PFSK-1 (cell line): ENCODE measurements around the gene C1QC.

Experiments used
- FOXP2 ChIP-seq: optimal IDR thresholded peaks from 2 replicates; pipeline ENCODE3; 2011; ENCODE audit warnings: borderline replicate concordance, control low read depth, inconsistent platforms; ENCODE audit not compliant: insufficient read depth; ENCODE audit errors: extremely low read length, extremely low read depth
- POLR2AphosphoS5 ChIP-seq: IDR thresholded peaks from 2 replicates; pipeline ENCODE4 v1.6.1; 2012; ENCODE audit warnings: low read depth, mild to moderate bottlenecking, control low read depth, low read length, moderate library complexity
- REST ChIP-seq, 2 experiments: IDR thresholded peaks; 2 replicates each; pipeline versions ENCODE4 v1.6.1 to v1.8.0; 2011 to 2012; ENCODE audit warnings: low read depth in 2 of 2, low read length in 2 of 2, control low read depth in 1 of 2, inconsistent platforms in 1 of 2, mild to moderate bottlenecking in 1 of 2, moderate library complexity in 1 of 2; ENCODE audit not compliant: insufficient read depth in 1 of 2
- SIN3A ChIP-seq: IDR thresholded peaks from 2 replicates; pipeline ENCODE4 v1.6.1; 2012; ENCODE audit warnings: mild to moderate bottlenecking, low read length, moderate library complexity, borderline replicate concordance; ENCODE audit not compliant: insufficient read depth
- TAF1 ChIP-seq: IDR thresholded peaks from 2 replicates; pipeline ENCODE4 v1.6.1; 2012; ENCODE audit warnings: low read length, control low read depth, borderline replicate concordance; ENCODE audit not compliant: insufficient read depth

- TF ChIP-seq TAF1: no peak
- TF ChIP-seq POLR2AphosphoS5: no peak
- TF ChIP-seq REST (IDR thresholded peaks at IDR 0.05; ENCODE audit: insufficient read depth in 1 of 2, low read depth in 2 of 2, low read length in 2 of 2): no peak
- TF ChIP-seq SIN3A: no peak
- TF ChIP-seq FOXP2: no peak
These were observed 13.5 kb upstream of the C1QC start for GRCh38 chr1:22629886-22630285.
